Ovary (tissue), 9 donors: ENCODE measurements around the gene SUPT20H. TPM values are rescaled to one million over a fixed set of nuclear protein-coding genes. Genes with fewer than 3 reads are reported as not detected.

Source experiments
- DNase-seq, 5 donors: peaks; one replicate each; pipeline ENCODE4 v3.0.0-alpha.2; 2019 to 2020
- H3K27ac ChIP-seq, 2 donors: fragments of 200-600 bp; one replicate each; pipeline versions ENCODE4 v1.5.1 to v1.8.0; 2019 to 2022
- H3K27me3 ChIP-seq: fragments of 200-600 bp; one replicate; pipeline ENCODE4 v1.8.0; 2022
- H3K36me3 ChIP-seq: fragments of 200-600 bp; sonication (generic); one replicate; pipeline ENCODE4 v1.5.1; 2019
- H3K4me1 ChIP-seq: one replicate; pipeline ENCODE4 v1.8.1; 2013; ENCODE audit warnings: mild to moderate bottlenecking, moderate library complexity; ENCODE audit not compliant: insufficient read depth
- H3K4me3 ChIP-seq: fragments of 200-600 bp; sonication (generic); one replicate; pipeline ENCODE4 v1.5.1; 2017
- H3K9me3 ChIP-seq, 2 donors: fragments of 200-600 bp in 1 of 2; sonication (generic) in 1 of 2; one replicate each; pipeline versions ENCODE4 v1.5.1 to v1.8.1; 2013 to 2019; ENCODE audit warnings: mild to moderate bottlenecking in 1 of 2, moderate library complexity in 1 of 2
- CTCF ChIP-seq, 3 donors: fragments of 450-650 bp in 2 of 3; fragments of 200-600 bp in 1 of 3; IDR thresholded peaks; one replicate each; pipeline versions ENCODE4 v1.5.1 to v1.8.0; 2016 to 2022; ENCODE audit warnings: antibody characterized with exemption in 3 of 3, mild to moderate bottlenecking in 1 of 3
- EP300 ChIP-seq: sonication (generic); formaldehyde crosslinking; IDR thresholded peaks from one replicate; pipeline ENCODE4 v1.6.1; 2017; ENCODE audit warnings: antibody characterized with exemption
- POLR2A ChIP-seq: fragments of 450-650 bp; IDR thresholded peaks from one replicate; pipeline ENCODE4 v1.6.1; 2017; ENCODE audit warnings: antibody characterized with exemption, mild to moderate bottlenecking, moderate library complexity
- WGBS, 3 donors: extraction: QIAGEN DNeasy Blood & Tissue Kit in 1 of 3; methylation state at CpG; one replicate each; pipeline versions ENCODE4 v1.1.5 to v1.1.7; 2013 to 2017; 5-methylcytosine and 5-hydroxymethylcytosine counted together
- intact Hi-C, 4 donors: fragments of 100-400 bp; cut with DNase I; formaldehyde crosslinking; loops; one replicate each; pipeline versions ENCODE4 v1.11.0 to v1.15.1; 2022 to 2023
- polyA plus RNA-seq, 2 donors: library from polyadenylated mRNA; stranded (reverse); fragments of 200-250 nt in 1 of 2; fragments of 350-450 nt in 1 of 2; fragmentation: Illumina TruSeq in 1 of 2; extraction: RNeasy Lipid Tissue Mini Kit (QIAGEN cat#74804) in 1 of 2; gene quantifications; one replicate each; pipeline ENCODE4 v1.2.3, GENCODE V29; 2013 to 2014
- total RNA-seq, 7 donors: library from RNA; depleted of rRNA in 2 of 7; stranded (reverse); fragments of >200 nt in 2 of 7; fragmentation: NEBNext Ultra II Directional in 3 of 7; extraction: Animal tissue kit (Norgen Biotek cat#: 25700) in 3 of 7; gene quantifications; one replicate each; pipeline versions ENCODE4 v1.1.0 to v1.2.4, GENCODE V29; 2016 to 2023
- donor health status: DM: no; HTN: no; CAD: no; lungs with moderate emphysema.
- donor health status: DM: no; HTN: no; CAD: no.
- donor health status: Bipolar disorder and iron deficiency.
- donor health status: DM: yes; HTN: yes; CAD: no.
- donor health status: DM: no; HTN: no; CAD: no.
- donor health status: DM: yes; HTN: yes; CAD: no.

The SUPT20H gene
- total and polyA plus RNA-seq, 9 donors: 31.7 to 108 (median 50.9) TPM

DNA sequence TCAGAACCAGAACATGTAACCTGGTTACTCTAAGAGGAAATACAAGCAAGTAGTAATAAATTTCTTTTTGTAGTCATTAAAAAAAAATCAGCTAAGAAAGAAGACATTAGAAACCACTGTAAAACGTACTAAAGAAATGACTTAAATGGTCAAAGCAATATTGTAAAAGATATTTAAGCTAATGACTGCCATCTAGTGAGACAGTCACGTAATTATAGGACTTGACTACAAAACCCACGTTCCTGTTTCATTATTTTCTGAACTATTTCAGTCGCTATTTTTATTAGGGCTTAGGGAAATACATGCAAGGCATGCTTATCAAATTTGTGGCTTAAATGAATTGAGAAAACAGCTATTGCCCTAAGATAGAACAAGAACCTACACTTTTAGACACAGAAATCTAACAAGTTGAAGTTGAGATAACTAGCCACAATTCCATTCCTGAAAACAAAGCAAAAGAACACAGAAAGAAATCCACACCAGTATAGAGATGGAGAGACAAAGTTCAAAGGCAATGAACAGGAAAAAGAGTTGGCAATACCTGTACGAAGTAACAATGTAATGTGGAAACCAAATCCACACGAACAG lies 78.2 kb downstream of the SUPT20H start:
- H3K4me3 ChIP-seq: no peak overlapping the region
- TF ChIP-seq POLR2A (no peak), EP300 (no peak), CTCF (IDR thresholded peaks at IDR 0.05) (peak in 1 of 3 donors; percentile 38)
- no peaks in the 10 kb centered on the region for H3K9me3 ChIP-seq
- no peak for DNase-seq
- intact Hi-C loops: loop anchor here in 1 of 4 donors (5.0 kb wide), 1 partner anchor 114 kb away; no protein-coding TSS in a partner anchor
- H3K27me3 ChIP-seq: no peaks in the 10 kb centered on the region
- no peak overlapping the region for H3K27ac ChIP-seq
- H3K36me3 ChIP-seq: no peaks in the 10 kb centered on the region
- WGBS, 3 donors: 19 to 21% (median 21%) methylated on average over 6 of the region's 6 CpGs
- no peaks in the 10 kb centered on the region for H3K4me1 ChIP-seq

- TF ChIP-seq CTCF (IDR thresholded peaks at IDR 0.05) (no peak), EP300 (no peak), POLR2A (no peak)
- intact Hi-C loops: loop anchor here in 3 of 4 donors (5.0 kb wide), 3 partner anchors 112 to 122 kb away; no protein-coding TSS in a partner anchor
- DNase-seq: no peak
- Histone ChIP-seq H3K27ac (no peak overlapping the region), H3K27me3 (no peaks in the 10 kb centered on the region), H3K4me1 (no peaks in the 10 kb centered on the region), H3K4me3 (no peak overlapping the region), H3K36me3 (no peaks in the 10 kb centered on the region), H3K9me3 (no peaks in the 10 kb centered on the region)
- WGBS, 3 donors: 75 to 82% (median 79%) methylated on average over 7 of the region's 7 CpGs
Measured at GRCh38 chr13:36979361-36980050, 80.0 kb downstream of the SUPT20H start.

DNA sequence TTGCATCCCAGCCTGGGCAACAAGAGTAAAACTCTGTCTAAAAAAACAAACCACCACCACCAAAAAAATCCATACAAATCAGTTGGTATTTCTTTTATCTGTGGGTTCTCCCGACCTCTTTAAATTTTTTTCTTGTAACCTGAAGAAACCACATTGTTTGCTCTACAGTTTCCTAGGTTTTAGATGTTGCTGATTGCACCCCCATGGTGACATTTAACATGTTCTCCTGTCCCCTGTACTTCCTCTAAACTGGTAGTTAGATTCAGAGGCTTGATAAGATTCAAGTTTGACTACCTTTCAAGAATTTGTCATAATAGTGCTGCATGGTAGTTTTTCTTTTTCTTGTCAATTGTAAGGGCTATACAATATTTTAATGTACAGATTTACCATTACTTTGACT lies 84.3 kb downstream of the SUPT20H start:
- intact Hi-C loops: loop anchor here in 2 of 4 donors (5.0 kb wide), 2 partner anchors 113 to 118 kb away; no protein-coding TSS in a partner anchor
- no peaks in the 10 kb centered on the region for H3K36me3 ChIP-seq
- WGBS, 3 donors: 88 to 98% (median 93%) methylated on average over 1 of the region's 1 CpG
- TF ChIP-seq CTCF (IDR thresholded peaks at IDR 0.05): no peak
- no peak for TF ChIP-seq POLR2A
- TF ChIP-seq EP300: no peak
- H3K4me1 ChIP-seq: no peaks in the 10 kb centered on the region
- no peak overlapping the region for H3K27ac ChIP-seq
- no peaks in the 10 kb centered on the region for H3K9me3 ChIP-seq
- H3K27me3 ChIP-seq: no peaks in the 10 kb centered on the region
- no peak for DNase-seq
- H3K4me3 ChIP-seq: no peak overlapping the region

- H3K27me3 ChIP-seq: no peaks in the 10 kb centered on the region
- H3K36me3 ChIP-seq: no peaks in the 10 kb centered on the region
- no peak for DNase-seq
- no peak overlapping the region for H3K27ac ChIP-seq
- TF ChIP-seq POLR2A: no peak
- TF ChIP-seq EP300: no peak
- no peak for TF ChIP-seq CTCF (IDR thresholded peaks at IDR 0.05)
- intact Hi-C loops: no loop called here
- WGBS, 3 donors: 98% methylated on average over 5 of the region's 5 CpGs
- no peaks in the 10 kb centered on the region for H3K4me1 ChIP-seq
- H3K4me3 ChIP-seq: no peak overlapping the region
- no peaks in the 10 kb centered on the region for H3K9me3 ChIP-seq
Measured at GRCh38 chr13:36973621-36974295, 85.7 kb downstream of the SUPT20H start.
